Neural progenitor cell (in vitro differentiated cells): ENCODE measurements around the gene MAP3K4. TPM values are rescaled to one million over a fixed set of nuclear protein-coding genes. Genes with fewer than 3 reads are reported as not detected.

ENCODE experiments used
- DNase-seq: peaks from one replicate; pipeline ENCODE4 v3.0.0-alpha.2; 2016; ENCODE audit warnings: low spot score
- H2AFZ ChIP-seq: fragments of 200-600 bp; sonication (generic); replicated peaks from 2 replicates; pipeline ENCODE4 v1.6.1; 2016; ENCODE audit warnings: antibody characterized with exemption
- H3F3A ChIP-seq: fragments of 200-600 bp; sonication (generic); 2 replicates; pipeline ENCODE4 v1.6.1; 2016; ENCODE audit warnings: antibody characterized with exemption, low read depth
- H3K27ac ChIP-seq: fragments of 200-600 bp; sonication (generic); 2 replicates; pipeline ENCODE4 v1.5.1; 2016; ENCODE audit warnings: mild to moderate bottlenecking
- H3K27me3 ChIP-seq: fragments of 200-600 bp; sonication (generic); 2 replicates; pipeline ENCODE4 v1.6.1; 2016; ENCODE audit warnings: mild to moderate bottlenecking, moderate library complexity
- H3K36me3 ChIP-seq: fragments of 200-600 bp; sonication (generic); 2 replicates; pipeline ENCODE4 v1.5.1; 2016
- H3K4me1 ChIP-seq: fragments of 200-600 bp; sonication (generic); 2 replicates; pipeline ENCODE4 v1.6.1; 2016; ENCODE audit warnings: mixed run types
- H3K4me2 ChIP-seq: fragments of 200-600 bp; sonication (generic); 2 replicates; pipeline ENCODE4 v1.6.1; 2016
- H3K4me3 ChIP-seq: fragments of 200-600 bp; sonication (generic); 2 replicates; pipeline ENCODE4 v1.5.1; 2016
- H3K79me2 ChIP-seq: fragments of 200-600 bp; sonication (generic); 2 replicates; pipeline ENCODE4 v1.6.1; 2016; ENCODE audit warnings: low read depth
- H3K9ac ChIP-seq: fragments of 200-600 bp; sonication (generic); 2 replicates; pipeline ENCODE4 v1.6.1; 2016
- H3K9me3 ChIP-seq: fragments of 200-600 bp; sonication (generic); 2 replicates; pipeline ENCODE4 v1.5.1; 2016; ENCODE audit warnings: low read depth
- H4K20me1 ChIP-seq: fragments of 200-600 bp; sonication (generic); 2 replicates; pipeline ENCODE4 v1.6.1; 2016; ENCODE audit warnings: low read depth
- H3K27ac Mint-ChIP-seq: 3 replicates; pipeline ENCODE4 v1.8.0; 2021; ENCODE audit warnings: mixed read lengths
- H3K27me3 Mint-ChIP-seq: 2 replicates; pipeline ENCODE4 v1.8.0; 2022; ENCODE audit warnings: low read depth, mild to moderate bottlenecking, inconsistent platforms, moderate library complexity, mixed read lengths; ENCODE audit not compliant: insufficient read depth
- H3K36me3 Mint-ChIP-seq: 3 replicates; pipeline ENCODE4 v1.8.0; 2021; ENCODE audit warnings: mixed read lengths
- H3K4me1 Mint-ChIP-seq: 3 replicates; pipeline ENCODE4 v1.8.0; 2021; ENCODE audit warnings: mixed read lengths
- H3K4me3 Mint-ChIP-seq: 3 replicates; pipeline ENCODE4 v1.8.0; 2021; ENCODE audit warnings: mild to moderate bottlenecking, moderate library complexity, mixed read lengths
- H3K9me3 Mint-ChIP-seq: 3 replicates; pipeline ENCODE4 v1.8.0; 2020; ENCODE audit warnings: mixed read lengths
- EZH2 ChIP-seq: fragments of 200-600 bp; sonication (generic); IDR thresholded peaks from 2 replicates; pipeline ENCODE4 v1.6.1; 2017; ENCODE audit warnings: antibody characterized with exemption, mild to moderate bottlenecking, moderate library complexity
- EZH2phosphoT487 ChIP-seq: fragments of 200-600 bp; sonication (generic); IDR thresholded peaks from 2 replicates; pipeline ENCODE4 v1.6.1; 2017; ENCODE audit warnings: antibody characterized with exemption
- total RNA-seq: library from RNA; depleted of rRNA; stranded (reverse); fragments of >200 nt; gene quantifications from 2 replicates; pipeline ENCODE4 v1.2.3, GENCODE V29; 2015; ENCODE audit warnings: low replicate concordance
- TF ChIP-seq, protein P1 (sequence below): fragments of 200-600 bp; sonication (generic); IDR thresholded peaks from 2 replicates; pipeline ENCODE4 v1.5.1; 2017; ENCODE audit warnings: antibody characterized with exemption, mild to moderate bottlenecking

MAP3K4 gene
- total RNA-seq, 1 donor from 2014 or later, result 59.6 TPM

DNA sequence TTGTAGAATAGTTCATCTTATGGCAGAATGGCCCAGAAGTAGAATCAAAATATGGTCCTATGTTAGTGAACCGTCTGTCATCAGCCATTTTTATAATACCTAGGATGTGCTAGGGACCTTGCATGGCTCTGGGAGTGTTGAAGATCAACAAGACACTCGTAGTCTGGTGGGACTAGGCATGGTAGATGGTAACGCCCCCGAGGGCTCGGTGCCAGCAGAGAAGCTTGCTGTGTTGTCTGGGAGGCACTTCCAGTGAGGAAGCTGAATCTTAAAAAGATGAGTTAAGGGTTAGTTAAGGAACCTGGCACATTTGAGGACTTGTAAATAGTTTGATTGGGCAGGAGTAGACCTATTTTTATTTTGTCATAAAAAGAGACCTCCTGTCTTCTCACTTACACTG, 82.4 kb downstream of the MAP3K4 start:
- H3K4me3 Mint-ChIP-seq, result no peak overlapping the region
- H3K9me3 Mint-ChIP-seq, result no peaks in the 10 kb centered on the region
- no peaks in the 10 kb centered on the region for H4K20me1 ChIP-seq
- DNase-seq, result no peak
- H2AFZ ChIP-seq, result no peak overlapping the region
- peaks cover 10% of the 10 kb centered on the region for H3K4me1 Mint-ChIP-seq
- no peaks in the 10 kb centered on the region for H3F3A ChIP-seq
- peaks cover 4% of the 10 kb centered on the region for H3K36me3 ChIP-seq
- TF ChIP-seq EZH2phosphoT487 (no peak), EZH2 (no peak)
- TF ChIP-seq, protein P1, sequence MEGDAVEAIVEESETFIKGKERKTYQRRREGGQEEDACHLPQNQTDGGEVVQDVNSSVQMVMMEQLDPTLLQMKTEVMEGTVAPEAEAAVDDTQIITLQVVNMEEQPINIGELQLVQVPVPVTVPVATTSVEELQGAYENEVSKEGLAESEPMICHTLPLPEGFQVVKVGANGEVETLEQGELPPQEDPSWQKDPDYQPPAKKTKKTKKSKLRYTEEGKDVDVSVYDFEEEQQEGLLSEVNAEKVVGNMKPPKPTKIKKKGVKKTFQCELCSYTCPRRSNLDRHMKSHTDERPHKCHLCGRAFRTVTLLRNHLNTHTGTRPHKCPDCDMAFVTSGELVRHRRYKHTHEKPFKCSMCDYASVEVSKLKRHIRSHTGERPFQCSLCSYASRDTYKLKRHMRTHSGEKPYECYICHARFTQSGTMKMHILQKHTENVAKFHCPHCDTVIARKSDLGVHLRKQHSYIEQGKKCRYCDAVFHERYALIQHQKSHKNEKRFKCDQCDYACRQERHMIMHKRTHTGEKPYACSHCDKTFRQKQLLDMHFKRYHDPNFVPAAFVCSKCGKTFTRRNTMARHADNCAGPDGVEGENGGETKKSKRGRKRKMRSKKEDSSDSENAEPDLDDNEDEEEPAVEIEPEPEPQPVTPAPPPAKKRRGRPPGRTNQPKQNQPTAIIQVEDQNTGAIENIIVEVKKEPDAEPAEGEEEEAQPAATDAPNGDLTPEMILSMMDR, result no peak
- H3K4me1 ChIP-seq, result no peaks in the 10 kb centered on the region
- H3K36me3 Mint-ChIP-seq, result peaks cover 9% of the 10 kb centered on the region
- H3K9me3 ChIP-seq, result no peaks in the 10 kb centered on the region
- H3K27ac Mint-ChIP-seq, result no peak overlapping the region
- H3K79me2 ChIP-seq, result no peaks in the 10 kb centered on the region
- no peaks in the 10 kb centered on the region for H3K27me3 ChIP-seq
- H3K4me2 ChIP-seq, result no peak overlapping the region
- no peaks in the 10 kb centered on the region for H3K27me3 Mint-ChIP-seq
- H3K4me3 ChIP-seq, result no peak overlapping the region
- no peak overlapping the region for H3K27ac ChIP-seq
- no peak overlapping the region for H3K9ac ChIP-seq

DNA sequence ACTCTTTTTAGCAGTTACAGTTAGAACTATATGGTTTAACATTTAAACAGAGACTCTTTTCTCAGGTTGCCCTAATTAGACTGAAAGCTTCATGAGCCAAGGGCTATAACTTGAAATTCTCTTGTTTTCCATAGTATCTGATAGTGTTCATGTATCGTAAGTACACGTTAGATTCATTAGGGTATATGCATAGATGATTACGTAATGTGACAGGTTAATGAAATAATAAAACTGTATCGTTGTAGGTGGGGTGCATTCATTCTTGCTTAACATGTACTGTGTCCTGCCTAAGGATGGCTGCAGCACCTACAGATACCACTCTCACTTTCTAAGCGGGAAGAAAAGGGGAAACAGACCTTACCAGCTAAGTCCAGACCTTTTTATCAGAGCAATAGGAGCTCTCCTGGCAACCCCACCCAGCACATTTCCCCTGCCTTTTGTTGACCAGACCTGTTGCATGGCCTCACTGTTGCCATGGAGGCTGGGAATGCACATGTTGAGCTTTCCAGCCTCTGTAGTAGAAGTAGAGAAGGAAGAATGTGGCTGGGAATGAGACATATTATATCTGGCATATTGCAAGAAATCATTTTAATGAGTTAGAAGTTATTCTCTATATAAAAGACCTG, 83.0 kb downstream of the MAP3K4 start:
- H3K4me2 ChIP-seq, result no peak overlapping the region
- H3K9me3 ChIP-seq, result no peaks in the 10 kb centered on the region
- no peaks in the 10 kb centered on the region for H4K20me1 ChIP-seq
- H3K4me1 Mint-ChIP-seq, result peaks cover 10% of the 10 kb centered on the region
- H3K79me2 ChIP-seq, result no peaks in the 10 kb centered on the region
- DNase-seq, result peak; percentile 15
- no peaks in the 10 kb centered on the region for H3K27me3 ChIP-seq
- H3K4me1 ChIP-seq, result no peaks in the 10 kb centered on the region
- no peaks in the 10 kb centered on the region for H3K9me3 Mint-ChIP-seq
- H3K27ac ChIP-seq, result no peak overlapping the region
- H3K4me3 ChIP-seq, result no peak overlapping the region
- peak overlapping the region; percentile 95 for H3K27ac Mint-ChIP-seq
- TF ChIP-seq, protein P1, result no peak
- TF ChIP-seq EZH2phosphoT487 (no peak), EZH2 (no peak)
- peaks cover 4% of the 10 kb centered on the region for H3K36me3 ChIP-seq
- H3K4me3 Mint-ChIP-seq, result peak overlapping the region; percentile 21
- no peak overlapping the region for H2AFZ ChIP-seq
- no peak overlapping the region for H3K9ac ChIP-seq
- peaks cover 11% of the 10 kb centered on the region for H3K36me3 Mint-ChIP-seq
- no peaks in the 10 kb centered on the region for H3K27me3 Mint-ChIP-seq
- H3F3A ChIP-seq, result no peaks in the 10 kb centered on the region

DNA sequence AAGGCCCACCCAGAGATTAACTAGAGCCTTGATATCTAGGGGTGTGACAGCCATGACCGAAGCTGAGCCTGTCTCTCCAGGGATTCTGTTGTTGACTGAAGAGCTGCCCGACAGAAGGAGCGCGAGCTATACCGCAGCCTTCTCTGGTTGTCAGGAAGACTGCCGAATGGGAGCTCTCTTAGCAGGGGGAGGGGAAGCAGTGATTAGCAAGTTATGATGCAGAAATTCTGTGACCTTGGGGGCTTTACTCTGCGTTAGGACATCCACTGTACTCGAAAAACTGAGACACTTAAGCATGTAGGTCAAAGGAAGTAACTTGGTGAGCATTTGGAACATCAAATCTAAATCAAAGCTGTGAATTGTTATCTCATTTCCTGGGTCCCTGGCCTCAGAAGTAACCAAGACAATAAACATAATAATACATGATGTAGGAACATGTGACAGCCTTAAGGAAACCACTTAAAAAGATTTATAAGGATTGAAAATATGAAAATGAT, 84.7 kb downstream of the MAP3K4 start:
- Mint-ChIP-seq H3K4me3 (no peak overlapping the region), H3K36me3 (peaks cover 15% of the 10 kb centered on the region), H3K4me1 (peaks cover 8% of the 10 kb centered on the region), H3K27ac (no peak overlapping the region), H3K9me3 (no peaks in the 10 kb centered on the region), H3K27me3 (no peaks in the 10 kb centered on the region)
- Histone ChIP-seq H3K4me1 (no peaks in the 10 kb centered on the region), H3F3A (no peaks in the 10 kb centered on the region), H3K4me2 (no peak overlapping the region), H2AFZ (no peak overlapping the region), H3K9ac (no peak overlapping the region), H3K79me2 (no peaks in the 10 kb centered on the region), H3K27me3 (no peaks in the 10 kb centered on the region), H3K27ac (no peak overlapping the region), H3K9me3 (no peaks in the 10 kb centered on the region), H3K36me3 (no peaks in the 10 kb centered on the region), H4K20me1 (no peaks in the 10 kb centered on the region), H3K4me3 (no peak overlapping the region)
- TF ChIP-seq, protein P1, result no peak
- TF ChIP-seq EZH2 (no peak), EZH2phosphoT487 (no peak)
- DNase-seq, result no peak
